H1 (cell line): ENCODE results near the gene RLBP1. TPM values are rescaled to one million over a fixed set of nuclear protein-coding genes. Genes with fewer than 3 reads are reported as not detected.
"Not testable (repeated sequence)": the region's sequence is repeated elsewhere in the genome, so short reads cannot be mapped to it uniquely, and the experiment has no call there.

Experiments used
- CTCF ChIA-PET: fragments of 300-600 bp; sonication (Branson Sonifier 250); formaldehyde crosslinking; loops from one replicate; lab custom pipeline; 2021; ENCODE audit not compliant: partially characterized antibody; lab: Charles Lee
- POLR2A ChIA-PET: fragments of 300-600 bp; sonication (Branson Sonifier 250); formaldehyde crosslinking; loops from one replicate; lab custom pipeline; 2021; ENCODE audit warnings: inconsistent platforms; ENCODE audit not compliant: partially characterized antibody; lab: Charles Lee
- DNase-seq, 2 experiments: peaks; one replicate each; pipeline versions ENCODE4 v3.0.0 to v3.0.0-alpha.2; 2010 to 2022; ENCODE audit warnings: low spot score in 2 of 2, low read depth in 1 of 2, mixed read lengths in 1 of 2
- FAIRE-seq: peaks from 2 replicates; lab custom pipeline; 2011; peaks lifted over from hg19 to GRCh38; lab: Jason Lieb, UNC
- H2AFZ ChIP-seq: 2 replicates; pipeline ENCODE4 v1.8.1; 2012; ENCODE audit warnings: low read length, inconsistent platforms
- H2AK5ac ChIP-seq: 2 replicates; pipeline ENCODE4 v1.6.1; 2013; ENCODE audit warnings: low read depth, low read length
- H2BK120ac ChIP-seq: replicated peaks from 2 replicates; pipeline ENCODE3; 2013; ENCODE audit warnings: low read depth, low read length, inconsistent platforms
- H2BK12ac ChIP-seq: 2 replicates; pipeline ENCODE4 v1.6.1; 2013; ENCODE audit warnings: low read depth, low read length
- H2BK15ac ChIP-seq: 2 replicates; pipeline ENCODE4 v1.6.1; 2013; ENCODE audit warnings: low read length
- H2BK20ac ChIP-seq: 2 replicates; pipeline ENCODE4 v1.6.1; 2013; ENCODE audit warnings: low read length
- H2BK5ac ChIP-seq: 2 replicates; pipeline ENCODE4 v1.6.1; 2013; ENCODE audit warnings: low read depth, low read length
- H3K14ac ChIP-seq: 2 replicates; pipeline ENCODE4 v1.6.1; 2013; ENCODE audit warnings: inconsistent platforms; ENCODE audit not compliant: insufficient read length
- H3K18ac ChIP-seq: 2 replicates; pipeline ENCODE4 v1.6.1; 2013; ENCODE audit warnings: low read length; ENCODE audit errors: extremely low read depth
- H3K23ac ChIP-seq: 2 replicates; pipeline ENCODE4 v1.6.1; 2013; ENCODE audit warnings: inconsistent platforms; ENCODE audit not compliant: insufficient read length
- H3K23me2 ChIP-seq: 2 replicates; pipeline ENCODE4 v1.6.1; 2013; ENCODE audit warnings: low read depth, low read length
- H3K27ac ChIP-seq: 2 replicates; pipeline ENCODE4 v1.6.1; 2011; ENCODE audit warnings: low read depth, low read length, inconsistent platforms
- H3K27me3 ChIP-seq, 4 experiments: replicated peaks in 1 of 4; 1 replicate in 1 of 4; 2 replicates in 3 of 4; pipeline versions ENCODE4 v1.6.1 to v1.8.1; 2011 to 2013; ENCODE audit warnings: low read length in 3 of 4, mild to moderate bottlenecking in 3 of 4, inconsistent platforms in 2 of 4, mixed read lengths in 2 of 4, moderate library complexity in 1 of 4; ENCODE audit not compliant: control insufficient read depth in 3 of 4, insufficient read depth in 3 of 4; ENCODE audit errors: extremely low read depth in 1 of 4
- H3K36me3 ChIP-seq, 4 experiments: 2 replicates each; pipeline versions ENCODE4 v1.6.1 to v1.8.1; 2011 to 2013; ENCODE audit warnings: mild to moderate bottlenecking in 4 of 4, low read length in 3 of 4, moderate library complexity in 2 of 4, control low read depth in 1 of 4, inconsistent platforms in 1 of 4; ENCODE audit not compliant: insufficient read depth in 4 of 4, control insufficient read depth in 2 of 4
- H3K4ac ChIP-seq: replicated peaks from 2 replicates; pipeline ENCODE3; 2013; ENCODE audit warnings: low read length, low read depth, mixed read lengths, inconsistent platforms; ENCODE audit not compliant: insufficient read length
- H3K4me1 ChIP-seq, 4 experiments: replicated peaks in 1 of 4; 1 replicate in 1 of 4; 2 replicates in 3 of 4; pipeline versions ENCODE4 v1.6.1 to v1.8.1; 2011 to 2013; ENCODE audit warnings: low read length in 3 of 4, inconsistent platforms in 2 of 4, mixed read lengths in 1 of 4; ENCODE audit not compliant: insufficient read depth in 4 of 4, control insufficient read depth in 3 of 4
- H3K4me2 ChIP-seq, 2 experiments: 2 replicates each; pipeline versions ENCODE4 v1.6.1 to v1.8.1; 2011 to 2013; ENCODE audit warnings: low read depth in 2 of 2, low read length in 2 of 2, control low read depth in 1 of 2, inconsistent platforms in 1 of 2, mild to moderate bottlenecking in 1 of 2; ENCODE audit not compliant: insufficient read depth in 1 of 2
- H3K4me3 ChIP-seq, 4 experiments: fragments of 200-600, 300-600 bp in 1 of 4; sonication (generic), shearing (Covaris generic), sonication (Bioruptor Twin) in 1 of 4; 2 replicates each; pipeline versions ENCODE4 v1.5.1 to v1.8.1; 2011 to 2016; ENCODE audit warnings: low read length in 4 of 4, low read depth in 3 of 4, control low read depth in 2 of 4, inconsistent platforms in 2 of 4, mild to moderate bottlenecking in 2 of 4, mixed read lengths in 1 of 4, moderate library complexity in 1 of 4; ENCODE audit not compliant: insufficient read depth in 2 of 4; ENCODE audit errors: extremely low read depth in 1 of 4
- H3K56ac ChIP-seq: replicated peaks from 2 replicates; pipeline ENCODE3; 2013; ENCODE audit warnings: low read depth, mild to moderate bottlenecking, mixed read lengths, low read length, inconsistent platforms; ENCODE audit not compliant: insufficient read length
- H3K79me1 ChIP-seq: 2 replicates; pipeline ENCODE4 v1.6.1; 2013; ENCODE audit warnings: low read depth, low read length, control low read depth
- H3K79me2 ChIP-seq, 2 experiments: 2 replicates each; pipeline versions ENCODE4 v1.6.1 to v1.8.1; 2012 to 2013; ENCODE audit warnings: low read length in 2 of 2, mild to moderate bottlenecking in 2 of 2, inconsistent platforms in 1 of 2; ENCODE audit not compliant: insufficient read depth in 2 of 2, control insufficient read depth in 1 of 2
- H3K9ac ChIP-seq, 4 experiments: replicated peaks in 1 of 4; 1 replicate in 1 of 4; 2 replicates in 3 of 4; pipeline versions ENCODE4 v1.6.1 to v1.8.1; 2011 to 2013; ENCODE audit warnings: low read depth in 3 of 4, low read length in 3 of 4, control low read depth in 2 of 4, mild to moderate bottlenecking in 2 of 4, moderate library complexity in 2 of 4, inconsistent platforms in 1 of 4; ENCODE audit errors: extremely low read depth in 1 of 4
- H3K9me3 ChIP-seq, 2 experiments: 2 replicates each; pipeline versions ENCODE4 v1.6.1 to v1.8.1; 2012 to 2013; ENCODE audit warnings: mild to moderate bottlenecking in 2 of 2, moderate library complexity in 2 of 2, control low read depth in 1 of 2, inconsistent platforms in 1 of 2, low read depth in 1 of 2, low read length in 1 of 2, mixed read lengths in 1 of 2; ENCODE audit not compliant: insufficient read depth in 2 of 2
- H4K20me1 ChIP-seq, 2 experiments: replicated peaks in 1 of 2; 2 replicates each; pipeline versions ENCODE3 to v1.8.1; 2011 to 2013; ENCODE audit warnings: inconsistent platforms in 2 of 2, low read length in 2 of 2, mild to moderate bottlenecking in 1 of 2; ENCODE audit not compliant: insufficient read depth in 2 of 2, control insufficient read depth in 1 of 2
- H4K5ac ChIP-seq: 2 replicates; pipeline ENCODE4 v1.6.1; 2013; ENCODE audit warnings: low read length, low read depth, mixed read lengths, inconsistent platforms; ENCODE audit not compliant: insufficient read length
- H4K8ac ChIP-seq: 2 replicates; pipeline ENCODE4 v1.8.0; 2013; ENCODE audit warnings: mild to moderate bottlenecking, moderate library complexity, low read length, inconsistent platforms; ENCODE audit not compliant: insufficient read depth; ENCODE audit errors: extremely low read depth
- H4K91ac ChIP-seq: replicated peaks from 2 replicates; pipeline ENCODE3; 2013; ENCODE audit warnings: low read length, mixed read lengths, inconsistent platforms; ENCODE audit not compliant: insufficient read length
- WGBS, 2 experiments: shearing (Covaris generic) in 1 of 2; methylation state at CpG; one replicate each; pipeline versions ENCODE4 v1.1.6 to v1.1.7; 2013 to 2015; ENCODE audit warnings: low lambda C conversion rate in 2 of 2, mixed read lengths in 2 of 2, inconsistent platforms in 1 of 2, low coverage in 1 of 2, missing lambda C conversion rate in 1 of 2; ENCODE audit not compliant: insufficient replicate concordance in 2 of 2, insufficient coverage in 1 of 2, insufficient read length in 1 of 2; ENCODE audit errors: extremely low coverage in 1 of 2, missing lambda C conversion rate in 1 of 2; 5-methylcytosine and 5-hydroxymethylcytosine counted together
- polyA plus RNA-seq, 7 experiments: library from polyadenylated mRNA; depleted of rRNA in 3 of 7; stranded (reverse) in 5 of 7; unstranded in 2 of 7; fragments of >200 nt in 5 of 7; fragments of 200-250 nt in 2 of 7; gene quantifications; 1 replicate in 5 of 7; 2 replicates in 1 of 7; 4 replicates in 1 of 7; pipeline versions ENCODE4 v1.2.1 to v1.2.3, GENCODE V29; 2011 to 2013; ENCODE audit warnings: missing spikeins in 2 of 7, mixed read lengths in 2 of 7
- total RNA-seq: library from RNA; stranded (reverse); fragmentation: NEBNext Ultra II Directional; extraction: Animal tissue kit (Norgen Biotek cat#: 25700); gene quantifications from 2 replicates; pipeline ENCODE4 v1.2.1, GENCODE V29; 2021

Gene RLBP1
- total and polyA plus RNA-seq, 2 of the 8 experiments (the other 6 are each of a cell fraction or from before 2014, with no cell fraction given): 0.05 TPM; not detected in 1

GRCh38 chr15:89239883-89240810 is 18.8 kb upstream of the RLBP1 start:
- H3K9ac ChIP-seq: not testable (repeated sequence)

More at GRCh38 chr15:89239883-89240810, 18.8 kb upstream of the RLBP1 start:
- not testable (repeated sequence) for H3K14ac ChIP-seq, H3K4me2 ChIP-seq, H3K36me3 ChIP-seq, H3K27ac ChIP-seq, H3K9me3 ChIP-seq, H3K56ac ChIP-seq, H3K23me2 ChIP-seq, H3K4me3 ChIP-seq, H4K20me1 ChIP-seq, H2AK5ac ChIP-seq, FAIRE-seq, H3K23ac ChIP-seq, H2BK120ac ChIP-seq, H2BK5ac ChIP-seq, H3K4me1 ChIP-seq, H4K5ac ChIP-seq, H2BK20ac ChIP-seq, H3K27me3 ChIP-seq, H2BK15ac ChIP-seq, DNase-seq, H3K79me1 ChIP-seq, H4K91ac ChIP-seq, H3K18ac ChIP-seq, H2BK12ac ChIP-seq, H3K4ac ChIP-seq, H4K8ac ChIP-seq, H2AFZ ChIP-seq
- POLR2A ChIA-PET: interaction anchor here (1.0 kb wide), 1 partner anchor 11 kb away, joined by 3 read pairs; no protein-coding TSS in a partner anchor
- H3K79me2 ChIP-seq: peaks cover 0 to 11% of the 10 kb centered on the region in 2 experiments; a peak in 3 of 4 replicates
- CTCF ChIA-PET: interaction anchor here (0.8 to 4.7 kb wide), 2 partner anchors 25 to 34 kb away, joined by 3 to 36 read pairs; no protein-coding TSS in a partner anchor
- WGBS, 2 experiments: 86% methylated on average over 12 of the region's 12 CpGs; no CpG with 5 or more reads in 1 of the 2 experiments
